A673 (cell line): Measurements from ENCODE around the gene UBE2J1.

Experiments
- CTCF ChIP-seq: fragments of 300-800, 200-600 bp; sonication (generic); conservative IDR thresholded peaks from 2 replicates; pipeline ENCODE4 v1.5.1; 2017; ENCODE audit warnings: low read depth, mild to moderate bottlenecking, antibody characterized with exemption, low read length, moderate library complexity, mixed read lengths
- EZH2 ChIP-seq: fragments of 200-600 bp; sonication (generic); IDR thresholded peaks from 2 replicates; pipeline ENCODE4 v1.6.1; 2017; ENCODE audit warnings: borderline replicate concordance, low read depth, mild to moderate bottlenecking, mixed read lengths, antibody characterized with exemption, low read length; ENCODE audit not compliant: poor library complexity, severe bottlenecking

DNA sequence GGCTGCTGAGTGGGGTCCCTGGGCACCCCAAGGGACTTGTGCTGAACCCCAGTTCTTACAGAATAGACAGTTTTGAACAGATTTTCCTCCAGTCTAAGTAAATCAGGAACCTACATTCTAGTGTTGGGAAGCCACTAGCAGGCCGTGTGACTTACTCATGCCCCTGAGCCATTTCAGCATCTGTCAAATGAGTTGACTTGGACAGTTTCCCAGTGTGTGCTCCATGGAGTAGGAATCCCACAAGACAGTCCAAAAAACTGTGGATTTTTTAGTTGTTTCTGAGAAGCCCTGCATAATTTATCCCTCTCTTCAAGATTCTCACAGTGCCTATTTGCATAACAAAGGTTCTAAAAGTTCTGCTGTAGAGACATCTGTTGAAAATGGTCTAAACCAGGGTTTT, 39.5 kb downstream of the UBE2J1 start:
- TF ChIP-seq EZH2 (no peak), CTCF (no peak)
